Tibial nerve (tissue), 4 donors: ENCODE results near the gene SCAF11. TPM values are rescaled to one million over a fixed set of nuclear protein-coding genes. Genes with fewer than 3 reads are reported as not detected.
A peak's percentile ranks its signal among the peaks of the same experiment; 100 is the strongest.

Source experiments
- DNase-seq, 2 donors: peaks; one replicate each; pipeline ENCODE4 v3.0.0-alpha.2; 2019; ENCODE audit warnings: low spot score in 2 of 2
- H3K27ac ChIP-seq, 4 donors: fragments of 200-600 bp; sonication (generic) in 3 of 4; one replicate each; pipeline ENCODE4 v1.5.1; 2017 to 2019; ENCODE audit warnings: mild to moderate bottlenecking in 1 of 4
- H3K27me3 ChIP-seq, 2 donors: fragments of 200-600 bp; sonication (generic) in 1 of 2; one replicate each; pipeline versions ENCODE4 v1.5.1 to v1.6.0; 2017 to 2019
- H3K36me3 ChIP-seq, 3 donors: fragments of 200-600 bp; sonication (generic); one replicate each; pipeline ENCODE4 v1.5.1; 2018 to 2019
- H3K4me1 ChIP-seq, 4 donors: fragments of 200-600 bp; sonication (generic) in 3 of 4; one replicate each; pipeline ENCODE4 v1.5.1; 2017 to 2019
- H3K4me3 ChIP-seq, 4 donors: fragments of 200-600 bp; sonication (generic) in 3 of 4; one replicate each; pipeline ENCODE4 v1.5.1; 2017 to 2019; ENCODE audit warnings: mild to moderate bottlenecking in 1 of 4, moderate library complexity in 1 of 4
- H3K9me3 ChIP-seq, 4 donors: fragments of 200-600 bp; sonication (generic) in 3 of 4; one replicate each; pipeline ENCODE4 v1.5.1; 2017 to 2019
- EP300 ChIP-seq, 2 donors: sonication (generic); formaldehyde crosslinking; IDR thresholded peaks; one replicate each; pipeline ENCODE4 v1.6.1; 2017; ENCODE audit warnings: antibody characterized with exemption in 2 of 2, mild to moderate bottlenecking in 1 of 2
- POLR2A ChIP-seq, 2 donors: fragments of 450-650 bp; IDR thresholded peaks; one replicate each; pipeline ENCODE4 v1.6.1; 2017; ENCODE audit warnings: antibody characterized with exemption in 2 of 2, mild to moderate bottlenecking in 2 of 2, moderate library complexity in 2 of 2
- WGBS, 2 donors: methylation state at CpG; one replicate each; pipeline ENCODE4 v1.1.5; 2018; 5-methylcytosine and 5-hydroxymethylcytosine counted together
- total RNA-seq, 4 donors: library from RNA; depleted of rRNA; stranded (reverse); fragments of >200 nt; gene quantifications; one replicate each; pipeline ENCODE4 v1.1.0, GENCODE V29; 2016
- TF ChIP-seq, protein P1 (sequence below), 5 experiments: fragments of 200-600 bp in 3 of 5; fragments of 450-650 bp in 2 of 5; sonication (generic) in 3 of 5; IDR thresholded peaks; one replicate each; pipeline ENCODE4 v1.5.1; 2016 to 2019; ENCODE audit warnings: antibody characterized with exemption in 5 of 5, mild to moderate bottlenecking in 3 of 5, moderate library complexity in 2 of 5

SCAF11 gene
- total RNA-seq, 4 donors from 2014 or later: 114 to 169 (median 144) TPM

DNA sequence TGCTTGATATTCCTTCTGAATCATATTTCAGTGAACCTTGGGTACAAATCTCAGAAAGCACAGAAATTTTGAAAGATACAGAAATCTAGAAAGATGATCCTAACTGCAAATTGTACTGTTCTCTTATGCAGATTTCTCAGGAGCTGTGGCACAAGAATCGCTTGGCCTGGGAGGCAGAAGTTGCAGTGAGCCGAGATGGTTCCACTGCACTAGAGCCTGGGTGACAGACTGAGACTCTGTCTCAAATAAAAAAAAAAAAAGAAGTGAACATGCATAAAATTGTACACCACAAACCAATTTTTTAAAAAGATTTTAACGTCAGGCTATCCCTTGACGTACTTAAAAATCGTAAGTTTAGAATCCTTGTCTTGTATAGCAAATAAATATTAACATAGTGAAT is 31.3 kb downstream of the SCAF11 start:
- H3K36me3 ChIP-seq: peaks cover 0 to 27% (median 0%) of the 10 kb centered on the region in 3 donors
- DNase-seq: no peak
- H3K4me3 ChIP-seq: no peak overlapping the region
- H3K9me3 ChIP-seq: peaks cover 0 to 6% (median 0%) of the 10 kb centered on the region in 4 donors
- no peak overlapping the region for H3K27ac ChIP-seq
- H3K27me3 ChIP-seq: no peaks in the 10 kb centered on the region
- TF ChIP-seq, protein P1, sequence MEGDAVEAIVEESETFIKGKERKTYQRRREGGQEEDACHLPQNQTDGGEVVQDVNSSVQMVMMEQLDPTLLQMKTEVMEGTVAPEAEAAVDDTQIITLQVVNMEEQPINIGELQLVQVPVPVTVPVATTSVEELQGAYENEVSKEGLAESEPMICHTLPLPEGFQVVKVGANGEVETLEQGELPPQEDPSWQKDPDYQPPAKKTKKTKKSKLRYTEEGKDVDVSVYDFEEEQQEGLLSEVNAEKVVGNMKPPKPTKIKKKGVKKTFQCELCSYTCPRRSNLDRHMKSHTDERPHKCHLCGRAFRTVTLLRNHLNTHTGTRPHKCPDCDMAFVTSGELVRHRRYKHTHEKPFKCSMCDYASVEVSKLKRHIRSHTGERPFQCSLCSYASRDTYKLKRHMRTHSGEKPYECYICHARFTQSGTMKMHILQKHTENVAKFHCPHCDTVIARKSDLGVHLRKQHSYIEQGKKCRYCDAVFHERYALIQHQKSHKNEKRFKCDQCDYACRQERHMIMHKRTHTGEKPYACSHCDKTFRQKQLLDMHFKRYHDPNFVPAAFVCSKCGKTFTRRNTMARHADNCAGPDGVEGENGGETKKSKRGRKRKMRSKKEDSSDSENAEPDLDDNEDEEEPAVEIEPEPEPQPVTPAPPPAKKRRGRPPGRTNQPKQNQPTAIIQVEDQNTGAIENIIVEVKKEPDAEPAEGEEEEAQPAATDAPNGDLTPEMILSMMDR (IDR thresholded peaks at IDR 0.05): no peak
- TF ChIP-seq POLR2A (IDR thresholded peaks at IDR 0.05) (no peak), EP300 (IDR thresholded peaks at IDR 0.05) (no peak)
- 87 to 91% methylated on average over 5 of the region's 5 CpGs for WGBS, 2 donors
- peaks cover 0 to 17% (median 0%) of the 10 kb centered on the region in 4 donors for H3K4me1 ChIP-seq

DNA sequence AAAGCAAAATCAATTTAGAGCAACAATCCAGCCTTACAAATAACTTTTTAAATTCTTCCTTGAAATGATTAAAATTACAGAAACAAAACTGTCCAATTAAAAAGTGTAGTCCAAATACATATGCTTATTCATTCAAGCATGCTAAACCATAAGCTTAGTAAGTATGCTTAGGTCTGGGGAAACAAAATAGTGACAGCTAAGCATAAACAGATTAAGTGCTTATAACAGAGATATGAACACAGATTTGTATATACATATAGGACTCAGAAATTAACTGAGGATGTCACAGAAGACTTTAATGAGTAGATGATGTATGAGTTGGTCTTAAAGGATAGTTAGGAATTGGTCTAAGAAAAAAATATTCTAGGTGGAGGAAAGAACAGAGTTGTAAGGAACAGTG is 41.8 kb downstream of the SCAF11 start:
- DNase-seq: no peak
- H3K36me3 ChIP-seq: peaks cover 0 to 37% (median 0%) of the 10 kb centered on the region in 3 donors
- TF ChIP-seq EP300 (IDR thresholded peaks at IDR 0.05) (no peak), POLR2A (IDR thresholded peaks at IDR 0.05) (no peak)
- TF ChIP-seq, protein P1 (IDR thresholded peaks at IDR 0.05): no peak

DNA sequence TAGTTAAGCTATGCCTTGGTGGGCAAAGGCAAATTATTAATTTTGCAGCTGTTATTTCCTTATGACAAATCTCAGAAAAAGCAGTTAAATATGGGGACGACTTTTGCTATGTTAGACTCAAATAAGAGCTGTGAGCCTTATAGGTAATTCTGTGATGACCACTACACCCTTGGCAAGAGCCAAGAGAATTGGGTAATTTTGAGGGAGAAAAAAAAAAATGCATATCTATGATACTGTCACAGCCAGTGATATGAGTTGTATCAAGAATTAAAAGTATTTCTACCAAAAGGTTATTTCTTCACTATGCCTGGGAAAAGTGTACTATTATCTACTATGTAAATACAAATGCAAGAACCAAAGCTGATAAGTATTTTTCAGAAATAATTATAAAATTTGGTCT is 43.9 kb downstream of the SCAF11 start:
- peaks cover 0 to 46% (median 5%) of the 10 kb centered on the region in 3 donors for H3K36me3 ChIP-seq
- H3K27ac ChIP-seq: no peak overlapping the region
- WGBS, 2 donors: 100% methylated on average over 1 of the region's 1 CpG

More for the DNA sequence above, 41.8 kb downstream of the SCAF11 start:
- peaks cover 0 to 13% (median 3%) of the 10 kb centered on the region in 4 donors for H3K4me1 ChIP-seq
- no peak overlapping the region for H3K4me3 ChIP-seq
- H3K9me3 ChIP-seq: no peaks in the 10 kb centered on the region
- H3K27me3 ChIP-seq: no peaks in the 10 kb centered on the region
- no peak overlapping the region for H3K27ac ChIP-seq

GRCh38 chr12:45944771-45945170 is 45.6 kb downstream of the SCAF11 start:
- no peaks in the 10 kb centered on the region for H3K9me3 ChIP-seq
- DNase-seq: no peak
- H3K36me3 ChIP-seq: peaks cover 0 to 63% (median 5%) of the 10 kb centered on the region in 3 donors
- WGBS, 2 donors: 61 to 76% methylated on average over 1 of the region's 1 CpG
- no peaks in the 10 kb centered on the region for H3K27me3 ChIP-seq
- peak overlapping the region in 1 of 4 donors; percentile 39 for H3K27ac ChIP-seq
- H3K4me1 ChIP-seq: peaks cover 0 to 13% (median 3%) of the 10 kb centered on the region in 4 donors
- no peak for TF ChIP-seq POLR2A (IDR thresholded peaks at IDR 0.05)
- TF ChIP-seq, protein P1 (IDR thresholded peaks at IDR 0.05): no peak
- TF ChIP-seq EP300 (IDR thresholded peaks at IDR 0.05): no peak
- no peak overlapping the region for H3K4me3 ChIP-seq

More for the DNA sequence above, 43.9 kb downstream of the SCAF11 start:
- Histone ChIP-seq H3K9me3 (no peaks in the 10 kb centered on the region), H3K27me3 (no peaks in the 10 kb centered on the region), H3K4me3 (no peak overlapping the region), H3K4me1 (peaks cover 0 to 13% (median 3%) of the 10 kb centered on the region in 4 donors)
- DNase-seq: no peak
- TF ChIP-seq, protein P1 (IDR thresholded peaks at IDR 0.05): no peak
- no peak for TF ChIP-seq EP300 (IDR thresholded peaks at IDR 0.05)
- no peak for TF ChIP-seq POLR2A (IDR thresholded peaks at IDR 0.05)

DNA sequence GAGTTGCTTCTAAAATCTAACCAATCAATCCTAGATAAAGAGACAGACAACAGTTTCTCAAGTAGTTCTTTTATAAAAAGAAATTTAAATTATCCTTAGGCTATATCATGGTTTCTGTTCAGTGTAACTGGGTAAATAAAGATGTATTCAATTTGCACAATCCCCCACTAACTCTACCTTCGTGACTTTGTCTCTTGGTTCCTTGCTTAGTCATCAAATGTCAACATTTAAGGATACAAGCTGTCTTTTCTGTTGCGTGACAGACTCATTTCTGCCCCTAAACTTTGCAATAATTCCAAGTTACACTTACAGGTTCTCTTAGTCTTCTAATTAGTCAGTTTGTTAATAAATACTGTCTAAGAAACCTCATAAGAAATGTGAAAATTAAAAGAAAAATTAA is 50.6 kb downstream of the SCAF11 start:
- 96 to 98% methylated on average over 2 of the region's 2 CpGs for WGBS, 2 donors
- no peaks in the 10 kb centered on the region for H3K9me3 ChIP-seq
- TF ChIP-seq EP300 (IDR thresholded peaks at IDR 0.05) (no peak), POLR2A (IDR thresholded peaks at IDR 0.05) (no peak)
- TF ChIP-seq, protein P1 (IDR thresholded peaks at IDR 0.05): no peak

More for the DNA sequence above, 50.6 kb downstream of the SCAF11 start:
- Histone ChIP-seq H3K27me3 (no peaks in the 10 kb centered on the region), H3K4me3 (no peak overlapping the region), H3K27ac (no peak overlapping the region), H3K4me1 (peaks cover 0 to 21% (median 3%) of the 10 kb centered on the region in 4 donors), H3K36me3 (peaks cover 0 to 43% (median 5%) of the 10 kb centered on the region in 3 donors)
- DNase-seq: no peak
